Measurements from ENCODE around the gene MPPED1.

GRCh38 chr22:43504068-43504467 lies 92.3 kb downstream of the MPPED1 start:
- no peak for TF ChIP-seq ATF1 (CRISPR knock-in tag; IDR thresholded peaks at IDR 0.05)
- TF ChIP-seq CTCF (IDR thresholded peaks at IDR 0.05) = no peak
- no peak for TF ChIP-seq CBFB (CRISPR knock-in tag; IDR thresholded peaks at IDR 0.05; ENCODE audit: low read depth)
- TF ChIP-seq ZNF671 (CRISPR knock-in tag; IDR thresholded peaks at IDR 0.05) = no peak
- TF ChIP-seq SP1 (CRISPR knock-in tag; conservative IDR thresholded peaks at IDR 0.05) = no peak
- no peak for TF ChIP-seq CREM (CRISPR knock-in tag; IDR thresholded peaks at IDR 0.05)
- TF ChIP-seq CREB1 (CRISPR knock-in tag; IDR thresholded peaks at IDR 0.05) = no peak
- no peak for TF ChIP-seq ATF3 (CRISPR knock-in tag; conservative IDR thresholded peaks at IDR 0.05)
- no peak for TF ChIP-seq ZNF423 (CRISPR knock-in tag; IDR thresholded peaks at IDR 0.05)
- TF ChIP-seq ESRRA (CRISPR knock-in tag; IDR thresholded peaks at IDR 0.05; ENCODE audit: borderline replicate concordance) = no peak
- TF ChIP-seq E2F5 (CRISPR knock-in tag; IDR thresholded peaks at IDR 0.05) = no peak

Measured in WTC11 (cell line).